ENCODE measurements around the gene P2RX7. TPM values are rescaled to one million over a fixed set of nuclear protein-coding genes. Genes with fewer than 3 reads are reported as not detected.

The P2RX7 gene
- polyA plus RNA-seq (ENCODE audit: insufficient read length): 1.0 TPM
- long read RNA-seq, donor 1: 0 reads
- long read RNA-seq, donor 2: 0 reads
- long read RNA-seq, donor 3: 0 reads
- long read RNA-seq, donor 4: 0 reads
- long read RNA-seq, donor 5: 0 reads
- long read RNA-seq, donor 6: 0 reads
- long read RNA-seq, donor 7, full-length matches to known transcripts: 1 of 1 reads
- long read RNA-seq, donor 7, partial matches to known transcripts: 0 of 1 reads
- long read RNA-seq, donor 7, other reads (novel, unspliced or antisense): 0 of 1 reads
- long read RNA-seq, donor 8: 0 reads

- DNase-seq: peak; percentile 34
Observed at GRCh38 chr12:121132601-121133481, at the start of gene P2RX7. Gene P2RX7, plus strand, starts transcription at chr12:121132876. Its CDS starts 95 bp downstream, at chr12:121132971.

DNA sequence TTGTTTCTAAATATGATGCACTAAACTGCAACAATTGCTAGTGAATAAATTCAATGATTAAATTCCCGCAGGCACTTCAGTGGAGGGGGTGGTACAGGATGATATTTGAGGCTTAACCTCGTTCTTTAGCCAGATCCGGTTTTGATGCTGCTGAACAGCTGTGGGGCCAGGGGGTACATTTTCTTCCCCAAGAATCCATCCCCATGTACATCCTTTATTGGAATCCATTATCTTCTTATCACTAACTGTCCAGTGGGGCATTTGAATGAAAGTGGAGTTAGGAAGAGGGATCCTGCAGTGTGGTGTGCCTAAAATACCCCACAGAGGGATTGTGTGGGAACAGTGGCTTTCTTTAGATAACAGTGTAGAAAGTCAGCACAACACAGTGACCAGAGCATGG, 48.4 kb upstream of the P2RX7 start:
- DNase-seq: no peak

DNA sequence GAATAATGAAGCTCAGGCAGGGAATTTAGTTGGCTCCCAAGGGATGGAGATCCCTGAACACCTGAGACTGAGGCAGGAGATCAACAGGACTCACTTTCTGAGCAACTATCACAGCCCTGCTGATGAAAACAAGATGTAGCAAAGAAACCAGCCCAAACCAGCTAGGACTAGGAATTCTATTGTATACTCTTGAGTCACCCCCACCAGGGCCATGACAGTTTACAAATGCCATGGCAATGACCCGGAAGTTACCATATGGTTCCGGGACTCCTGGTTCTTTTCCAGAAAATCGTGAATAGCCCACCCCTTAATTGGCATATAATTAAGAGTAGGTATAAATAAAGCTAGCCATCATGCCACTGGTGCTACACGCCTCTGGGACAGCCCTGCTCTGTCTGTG, 47.6 kb upstream of the P2RX7 start:
- DNase-seq: no peak

GRCh38 chr12:121085506-121086353, 46.9 kb upstream of the P2RX7 start:
- DNase-seq: no peak

DNA sequence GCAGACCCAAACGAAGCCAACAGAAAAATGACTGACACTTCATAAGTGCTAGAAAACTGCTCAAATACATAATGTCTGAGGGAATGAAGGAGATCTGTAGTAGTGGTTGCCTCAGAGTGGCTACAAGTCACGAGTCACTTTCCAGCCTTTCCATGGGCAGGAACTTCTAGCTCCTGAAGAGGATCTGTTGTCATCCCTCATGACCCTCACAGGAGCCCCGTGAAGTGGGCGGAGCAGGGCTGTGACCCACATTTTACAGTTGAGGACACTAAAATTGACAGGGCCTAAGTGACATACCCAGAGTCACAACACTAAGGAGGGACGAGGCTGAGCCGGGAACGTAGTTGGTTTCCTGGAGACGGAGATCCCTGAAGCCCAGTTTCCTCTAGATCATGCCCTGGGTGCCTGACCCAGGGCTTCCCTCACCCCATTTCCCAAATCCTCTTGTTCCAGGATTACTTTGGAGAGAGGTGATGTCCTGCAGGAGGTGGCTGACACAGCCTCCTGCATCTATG, 45.8 kb upstream of the P2RX7 start:
- DNase-seq: no peak

DNA sequence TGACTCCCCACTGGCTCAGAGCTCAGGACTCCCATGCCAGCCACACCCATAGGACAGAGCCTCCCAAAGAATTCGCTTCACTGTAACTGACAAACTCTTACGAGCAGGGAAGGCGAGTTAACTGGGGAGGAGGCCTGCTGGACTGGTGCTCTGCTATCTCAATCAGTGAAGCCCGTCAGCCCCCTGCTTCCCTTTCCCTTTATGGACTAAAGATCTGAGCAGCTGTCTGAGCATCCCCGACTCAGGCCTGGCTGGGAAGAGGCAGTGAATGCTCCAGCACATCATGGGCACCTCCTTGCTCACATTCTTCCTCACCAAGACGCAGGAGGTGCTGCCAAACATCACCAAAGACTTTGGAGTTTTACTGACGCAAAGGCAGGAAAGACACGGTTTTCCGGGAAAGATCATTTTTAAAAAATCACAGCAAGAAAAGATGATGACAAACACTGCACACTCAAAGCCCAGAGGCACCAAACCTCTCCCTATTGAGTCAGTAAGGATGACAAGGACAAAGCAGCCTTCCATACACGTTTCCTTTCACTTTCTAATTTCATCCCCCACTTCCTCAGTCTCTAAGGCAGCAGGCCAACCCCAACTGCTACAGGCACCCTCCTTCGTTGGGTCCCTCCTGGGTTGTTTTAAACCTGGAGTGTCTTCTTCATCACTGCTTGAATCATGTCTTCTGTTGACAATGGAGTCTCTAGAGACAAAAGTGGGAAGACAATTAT, 45.0 kb upstream of the P2RX7 start:
- no peak for DNase-seq

GRCh38 chr12:121088195-121088585, 44.5 kb upstream of the P2RX7 start:
- no peak for DNase-seq

DNA sequence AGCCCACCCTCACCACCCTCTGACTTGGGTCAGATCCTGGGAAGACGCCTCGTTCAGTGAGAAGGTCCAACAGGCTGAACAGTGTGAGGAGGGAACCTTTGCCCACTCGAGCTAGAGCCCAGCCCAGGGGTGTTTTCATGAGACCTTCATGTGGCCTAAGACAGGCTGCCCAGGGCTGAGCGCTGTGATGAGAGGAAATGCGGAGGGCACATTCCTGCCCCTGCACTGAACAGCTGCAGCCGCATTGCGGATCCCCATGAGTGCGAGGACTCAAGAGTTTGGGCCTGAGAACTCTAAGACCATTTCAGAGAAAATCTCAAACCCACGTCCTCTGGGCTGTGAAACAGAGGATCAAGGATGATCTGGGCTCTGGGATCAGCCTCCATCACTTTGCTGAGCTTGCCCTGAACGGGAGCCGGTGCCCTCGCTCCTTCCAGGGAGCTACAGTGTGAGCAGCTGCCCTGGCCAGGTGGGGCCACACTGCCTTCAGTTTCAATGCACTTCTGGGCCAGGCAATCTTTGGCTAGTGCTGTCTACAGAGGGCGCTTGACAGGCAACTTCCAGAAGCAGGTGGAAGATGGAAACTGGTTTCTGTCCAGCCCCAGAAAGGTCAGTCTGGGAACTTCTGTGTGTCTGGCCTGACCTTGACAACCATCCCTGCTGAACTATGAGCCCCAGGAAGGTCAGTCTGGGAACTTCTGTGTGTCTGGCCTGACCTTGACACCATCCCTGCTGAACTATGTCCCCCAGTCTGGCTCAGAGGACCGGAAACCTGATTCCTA, 43.5 kb upstream of the P2RX7 start:
- DNase-seq: no peak

- no peak for DNase-seq
Observed at GRCh38 chr12:121089813-121090430, 42.8 kb upstream of the P2RX7 start.

DNA sequence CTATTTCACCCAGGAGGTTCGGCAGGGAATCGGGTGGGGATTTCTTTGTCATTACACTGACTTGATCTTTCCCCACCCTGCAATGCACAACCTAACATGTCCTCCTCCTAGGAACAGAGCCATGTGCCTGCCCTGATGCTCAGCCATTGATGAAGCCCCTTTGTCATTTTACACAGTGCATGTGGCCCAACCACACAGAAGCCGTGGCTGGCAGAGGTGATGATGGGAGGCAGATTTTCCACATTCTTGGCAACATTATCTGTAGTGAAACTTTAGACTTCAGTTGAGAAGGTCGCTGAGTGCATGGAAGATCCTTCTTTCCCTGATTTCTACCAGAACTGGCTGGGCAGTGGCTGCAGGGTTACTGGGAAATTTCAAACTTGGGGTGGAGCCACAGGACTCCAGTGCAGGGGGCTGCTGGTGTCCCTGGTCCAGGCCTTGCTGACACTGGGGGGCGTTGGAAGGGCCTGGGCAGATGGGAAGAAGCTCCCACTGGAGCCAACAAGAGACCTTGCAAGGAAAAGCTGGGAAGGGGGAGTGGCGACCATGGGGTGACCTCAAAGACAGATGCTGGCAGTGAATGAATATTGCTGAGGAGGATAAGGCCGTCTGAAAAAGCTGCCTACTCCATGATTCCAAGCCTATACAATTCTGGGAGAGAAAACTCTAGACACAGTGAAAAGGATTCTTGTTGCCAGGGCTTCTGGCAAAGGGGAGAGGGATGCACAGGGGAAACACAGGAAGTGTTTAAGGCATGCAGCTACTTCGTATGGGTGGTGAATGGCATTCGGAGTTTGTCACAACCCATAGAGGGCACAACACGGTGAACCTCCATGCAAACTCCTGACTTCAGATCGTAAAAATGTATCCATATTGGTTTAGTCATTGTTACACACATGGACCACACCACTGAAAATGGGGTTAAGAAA, 41.8 kb upstream of the P2RX7 start:
- no peak for DNase-seq

- no peak for DNase-seq
Observed at GRCh38 chr12:121092034-121092433, 40.6 kb upstream of the P2RX7 start.

DNA sequence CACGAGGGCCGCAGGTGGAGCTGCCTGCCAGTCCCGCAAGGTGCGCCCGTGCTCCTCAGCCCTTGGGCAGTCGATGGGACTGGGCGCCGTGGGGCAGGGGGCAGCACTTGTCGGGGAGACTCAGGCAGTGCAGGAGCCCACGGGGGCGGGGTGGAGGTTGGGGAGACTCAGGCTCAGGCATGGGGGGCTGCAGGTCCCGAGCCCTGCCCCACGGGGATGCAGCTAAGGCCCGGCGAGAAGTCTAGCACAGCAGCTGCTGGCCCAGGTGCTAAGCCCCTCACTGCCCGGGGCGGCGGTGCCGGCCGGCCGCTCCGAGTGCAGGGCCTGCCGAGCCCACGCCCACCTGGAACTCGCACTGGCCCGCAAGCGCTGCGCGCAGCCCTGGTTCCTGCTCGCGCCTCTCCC, 39.2 kb upstream of the P2RX7 start:
- no peak for DNase-seq

- DNase-seq: peak; percentile 39
Observed at GRCh38 chr12:121095544-121096198, 37.0 kb upstream of the P2RX7 start.

DNA sequence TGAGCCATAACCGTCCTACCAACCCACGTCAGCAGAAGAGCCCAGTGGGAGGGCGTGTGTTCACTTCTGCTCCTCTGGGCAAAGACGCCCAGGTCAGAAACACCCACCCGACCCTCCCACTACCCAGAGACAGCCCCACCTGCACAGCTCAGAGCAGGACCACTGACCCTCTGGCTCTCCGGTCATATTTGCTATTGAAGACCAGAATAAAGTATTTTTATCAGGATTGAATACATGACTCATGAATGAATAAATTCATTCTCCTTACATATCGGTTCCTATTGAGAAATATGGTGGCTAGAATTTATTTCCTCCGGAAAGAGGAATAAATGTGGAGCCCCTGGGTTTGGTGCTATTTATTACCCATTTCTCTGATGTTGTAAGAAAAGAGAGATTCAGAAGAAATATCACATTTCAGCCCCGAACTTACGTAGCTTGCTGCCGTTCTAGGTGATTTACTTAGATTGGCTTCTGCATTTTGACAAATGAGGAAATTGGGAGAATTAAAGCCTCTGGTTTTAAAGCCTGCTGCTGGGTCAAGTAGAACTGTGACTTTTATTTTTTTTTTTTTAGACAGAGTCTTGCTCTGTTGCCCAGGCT, 36.4 kb upstream of the P2RX7 start:
- DNase-seq: no peak

- DNase-seq: no peak
Observed at GRCh38 chr12:121099779-121100178, 32.9 kb upstream of the P2RX7 start.

DNA sequence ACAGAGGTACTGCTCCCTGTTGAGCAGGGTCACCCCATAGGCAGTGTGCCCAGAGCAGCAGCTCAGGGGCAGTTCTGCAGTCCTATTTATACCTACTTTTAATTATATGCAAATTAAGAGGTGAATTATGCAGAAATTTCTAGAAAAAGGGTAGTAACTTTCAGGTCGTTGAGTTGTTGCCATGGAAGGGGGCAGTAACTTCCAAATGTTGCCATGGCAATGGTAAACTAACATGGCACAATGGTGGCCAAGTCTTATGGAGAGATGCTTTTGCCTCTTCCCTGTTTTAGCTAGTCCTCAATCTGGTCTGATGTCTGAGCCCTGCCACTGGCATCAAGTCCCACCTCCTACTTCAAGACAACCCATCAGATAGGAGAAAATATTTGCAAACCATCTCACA, 30.4 kb upstream of the P2RX7 start:
- DNase-seq: no peak

GRCh38 chr12:121107681-121108080, 25.0 kb upstream of the P2RX7 start:
- no peak for DNase-seq

GRCh38 chr12:121108492-121108891, 24.2 kb upstream of the P2RX7 start:
- DNase-seq: no peak
